H1 (cell line): ENCODE results near the gene DDC.

Experiments
- BACH1 ChIP-seq: IDR thresholded peaks from 2 replicates; pipeline ENCODE4 v1.6.1; 2012; ENCODE audit warnings: low read length, improper control_type of control experiment
- CREB1 ChIP-seq: IDR thresholded peaks from 2 replicates; pipeline ENCODE4 v1.6.1; 2012; ENCODE audit warnings: inconsistent platforms
- EP300 ChIP-seq, 2 experiments: IDR thresholded peaks; 1 replicate in 1 of 2; 2 replicates in 1 of 2; pipeline ENCODE4 v1.6.1; 2011 to 2012; ENCODE audit warnings: low read depth in 2 of 2, low read length in 2 of 2, mild to moderate bottlenecking in 2 of 2, borderline replicate concordance in 1 of 2, inconsistent platforms in 1 of 2, moderate library complexity in 1 of 2
- POLR2A ChIP-seq, 2 experiments: IDR thresholded peaks; 1 replicate in 1 of 2; 2 replicates in 1 of 2; pipeline ENCODE4 v1.6.1; 2011; ENCODE audit warnings: low read depth in 2 of 2, low read length in 2 of 2, mild to moderate bottlenecking in 2 of 2; ENCODE audit errors: control extremely low read depth in 1 of 2
- POU5F1 ChIP-seq: IDR thresholded peaks from 2 replicates; pipeline ENCODE4 v1.6.1; 2011; ENCODE audit warnings: low read depth, mild to moderate bottlenecking, low read length, moderate library complexity
- SIN3A ChIP-seq, 2 experiments: IDR thresholded peaks in 1 of 2; conservative IDR thresholded peaks in 1 of 2; 2 replicates each; pipeline ENCODE4 v1.6.1; 2011 to 2012; ENCODE audit warnings: low read length in 2 of 2, improper control_type of control experiment in 1 of 2, low read depth in 1 of 2, mild to moderate bottlenecking in 1 of 2
- TF ChIP-seq, protein P1 (sequence below), 3 experiments: IDR thresholded peaks; 1 replicate in 2 of 3; 2 replicates in 1 of 3; pipeline versions ENCODE4 v1.5.1 to v1.6.1; 2011; ENCODE audit warnings: low read length in 3 of 3, mild to moderate bottlenecking in 3 of 3, inconsistent platforms in 2 of 3, low read depth in 1 of 3, moderate library complexity in 1 of 3; ENCODE audit not compliant: insufficient read depth in 1 of 3; ENCODE audit errors: control extremely low read depth in 1 of 3

GRCh38 chr7:50508471-50508943 lies 56.7 kb downstream of the DDC start:
- TF ChIP-seq, protein P1, sequence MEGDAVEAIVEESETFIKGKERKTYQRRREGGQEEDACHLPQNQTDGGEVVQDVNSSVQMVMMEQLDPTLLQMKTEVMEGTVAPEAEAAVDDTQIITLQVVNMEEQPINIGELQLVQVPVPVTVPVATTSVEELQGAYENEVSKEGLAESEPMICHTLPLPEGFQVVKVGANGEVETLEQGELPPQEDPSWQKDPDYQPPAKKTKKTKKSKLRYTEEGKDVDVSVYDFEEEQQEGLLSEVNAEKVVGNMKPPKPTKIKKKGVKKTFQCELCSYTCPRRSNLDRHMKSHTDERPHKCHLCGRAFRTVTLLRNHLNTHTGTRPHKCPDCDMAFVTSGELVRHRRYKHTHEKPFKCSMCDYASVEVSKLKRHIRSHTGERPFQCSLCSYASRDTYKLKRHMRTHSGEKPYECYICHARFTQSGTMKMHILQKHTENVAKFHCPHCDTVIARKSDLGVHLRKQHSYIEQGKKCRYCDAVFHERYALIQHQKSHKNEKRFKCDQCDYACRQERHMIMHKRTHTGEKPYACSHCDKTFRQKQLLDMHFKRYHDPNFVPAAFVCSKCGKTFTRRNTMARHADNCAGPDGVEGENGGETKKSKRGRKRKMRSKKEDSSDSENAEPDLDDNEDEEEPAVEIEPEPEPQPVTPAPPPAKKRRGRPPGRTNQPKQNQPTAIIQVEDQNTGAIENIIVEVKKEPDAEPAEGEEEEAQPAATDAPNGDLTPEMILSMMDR (IDR thresholded peaks at IDR 0.05; ENCODE audit: control extremely low read depth in 1 of 3, insufficient read depth in 1 of 3, low read depth in 1 of 3, low read length in 3 of 3), result no peak
- TF ChIP-seq POLR2A (IDR thresholded peaks at IDR 0.05; ENCODE audit: control extremely low read depth in 1 of 2, low read depth in 2 of 2, low read length in 2 of 2), result no peak
- no peak for TF ChIP-seq BACH1
- TF ChIP-seq POU5F1, result no peak
- TF ChIP-seq SIN3A (conservative IDR thresholded peaks at IDR 0.05 in 1 of 2, IDR thresholded peaks at IDR 0.05 in 1 of 2; ENCODE audit: low read depth in 1 of 2, low read length in 2 of 2), result no peak
- no peak for TF ChIP-seq CREB1
- TF ChIP-seq EP300 (IDR thresholded peaks at IDR 0.05; ENCODE audit: borderline replicate concordance in 1 of 2, low read depth in 2 of 2, low read length in 2 of 2), result no peak
